Activated CD4-positive, alpha-beta T cell treated with anti-CD3 and anti-CD28 coated beads, Interleukin-2, amount 50 U/mL, for 1 hour (primary cell): Measurements from ENCODE around the gene FLNB.

Experiments used
- DNase-seq: peaks from one replicate; pipeline ENCODE4 v3.0.0-alpha.2; 2020

Gene FLNB

GRCh38 chr3:58009749-58010535, 1.7 kb downstream of the FLNB start:
- no peak for DNase-seq

- no peak for DNase-seq
Measured at GRCh38 chr3:58010562-58010961, 2.3 kb downstream of the FLNB start.

GRCh38 chr3:58011580-58011979, 3.4 kb downstream of the FLNB start:
- DNase-seq, result no peak

- DNase-seq, result no peak
Measured at GRCh38 chr3:58012302-58012701, 4.1 kb downstream of the FLNB start.

- DNase-seq, result no peak
Measured at GRCh38 chr3:58013099-58013498, 4.9 kb downstream of the FLNB start.

GRCh38 chr3:58013973-58014649, 5.9 kb downstream of the FLNB start:
- no peak for DNase-seq

GRCh38 chr3:58015520-58015915, 7.3 kb downstream of the FLNB start:
- DNase-seq, result no peak

GRCh38 chr3:58016710-58017109, 8.5 kb downstream of the FLNB start:
- DNase-seq, result no peak

GRCh38 chr3:58018892-58019742, 10.9 kb downstream of the FLNB start:
- DNase-seq, result no peak

GRCh38 chr3:58020783-58021071, 12.5 kb downstream of the FLNB start:
- DNase-seq, result no peak

- no peak for DNase-seq
Measured at GRCh38 chr3:58021072-58021959, 13.1 kb downstream of the FLNB start.

- no peak for DNase-seq
Measured at GRCh38 chr3:58021962-58022361, 13.7 kb downstream of the FLNB start.

GRCh38 chr3:58022490-58022889, 14.3 kb downstream of the FLNB start:
- no peak for DNase-seq

- no peak for DNase-seq
Measured at GRCh38 chr3:58023531-58023930, 15.3 kb downstream of the FLNB start.

GRCh38 chr3:58025406-58025805, 17.2 kb downstream of the FLNB start:
- DNase-seq, result no peak

GRCh38 chr3:58025837-58026569, 17.8 kb downstream of the FLNB start:
- no peak for DNase-seq

GRCh38 chr3:58026598-58026997, 18.4 kb downstream of the FLNB start:
- DNase-seq, result no peak

GRCh38 chr3:58027704-58028317, 19.6 kb downstream of the FLNB start:
- no peak for DNase-seq

- no peak for DNase-seq
Measured at GRCh38 chr3:58028902-58029301, 20.7 kb downstream of the FLNB start.

- no peak for DNase-seq
Measured at GRCh38 chr3:58029842-58030584, 21.8 kb downstream of the FLNB start.

- no peak for DNase-seq
Measured at GRCh38 chr3:58032186-58032585, 24.0 kb downstream of the FLNB start.
